Measurements from ENCODE around the gene ZNF281. TPM values are rescaled to one million over a fixed set of nuclear protein-coding genes. Genes with fewer than 3 reads are reported as not detected.
"Not testable (repeated sequence)": the region's sequence is repeated elsewhere in the genome, so short reads cannot be mapped to it uniquely, and the experiment has no call there.

Gene ZNF281
- total RNA-seq, 1 experiment from 2014 or later, result 16.5 TPM

- DNase-seq (ENCODE audit: low read depth), result no peak
These were observed 45.6 kb downstream of the ZNF281 start for GRCh38 chr1:200364091-200364759.

GRCh38 chr1:200363264-200363933 is 46.4 kb downstream of the ZNF281 start:
- DNase-seq (ENCODE audit: low read depth), result no peak

- no peak for DNase-seq (ENCODE audit: low read depth)
These were observed 47.4 kb downstream of the ZNF281 start for GRCh38 chr1:200362421-200362820.

- no peak for DNase-seq (ENCODE audit: low read depth)
These were observed 50.1 kb downstream of the ZNF281 start for GRCh38 chr1:200359610-200360163.

GRCh38 chr1:200357925-200358324 is 51.9 kb downstream of the ZNF281 start:
- not testable (repeated sequence) for DNase-seq (ENCODE audit: low read depth)

- DNase-seq (ENCODE audit: low read depth), result no peak
These were observed 54.0 kb downstream of the ZNF281 start for GRCh38 chr1:200355801-200356200.

Other genes with a start within 250 kb of the ZNF281 start
- 27.1 and 29.7 TPM in 2 replicates for gene KIF14, start 210.7 kb upstream of the ZNF281 start, total RNA-seq (2014; rRNA removed)

Measured in LHCN-M2 (cell line).